CD4-positive, CD25-positive, alpha-beta regulatory T cell (primary cell): Measurements from ENCODE around the gene GPC5. TPM values are rescaled to one million over a fixed set of nuclear protein-coding genes. Genes with fewer than 3 reads are reported as not detected.

ENCODE experiments used
- ATAC-seq, 2 donors: fragments of 150-1000 bp; cut with Tn5 transposase; one replicate each; pipeline ENCODE4 v1.10.0; 2021; ENCODE audit warnings: low read depth in 2 of 2, moderate number of reproducible peaks in 2 of 2, moderate library complexity in 1 of 2
- DNase-seq, 3 donors: peaks; one replicate each; pipeline versions ENCODE4 v3.0.0 to v3.0.0-alpha.2; 2012 to 2022; ENCODE audit warnings: mixed read lengths in 1 of 3
- H3K27ac ChIP-seq: one replicate; pipeline ENCODE4 v1.7.0; 2013; ENCODE audit warnings: mild to moderate bottlenecking, low read length; ENCODE audit not compliant: insufficient read depth, poor library complexity, severe bottlenecking
- H3K27me3 ChIP-seq: one replicate; pipeline ENCODE4 v1.7.0; 2013; ENCODE audit warnings: low read length; ENCODE audit not compliant: control insufficient read depth, insufficient read depth
- H3K36me3 ChIP-seq: one replicate; pipeline ENCODE4 v1.7.0; 2013; ENCODE audit warnings: mild to moderate bottlenecking, low read length, moderate library complexity; ENCODE audit not compliant: control insufficient read depth, insufficient read depth
- H3K4me1 ChIP-seq: 2 replicates; pipeline ENCODE4 v1.7.0; 2013; ENCODE audit warnings: mild to moderate bottlenecking, low read length; ENCODE audit not compliant: insufficient read depth, control insufficient read depth, poor library complexity, severe bottlenecking
- H3K4me3 ChIP-seq: one replicate; pipeline ENCODE4 v1.7.0; 2013; ENCODE audit warnings: low read depth, mild to moderate bottlenecking, low read length, moderate library complexity
- H3K9me3 ChIP-seq, 2 experiments: 1 replicate in 1 of 2; 2 replicates in 1 of 2; pipeline ENCODE4 v1.7.0; 2013; ENCODE audit warnings: low read length in 2 of 2, mild to moderate bottlenecking in 1 of 2, moderate library complexity in 1 of 2; ENCODE audit not compliant: control insufficient read depth in 2 of 2
- H3K27ac Mint-ChIP-seq, 3 donors: one replicate each; pipeline ENCODE4 v1.8.0; 2020 to 2022; ENCODE audit warnings: mild to moderate bottlenecking in 3 of 3, mixed read lengths in 3 of 3, moderate library complexity in 2 of 3
- H3K27me3 Mint-ChIP-seq: one replicate; pipeline ENCODE4 v1.8.0; 2022; ENCODE audit warnings: mild to moderate bottlenecking, mixed read lengths
- H3K36me3 Mint-ChIP-seq: one replicate; pipeline ENCODE4 v1.8.0; 2020; ENCODE audit warnings: mixed read lengths
- H3K4me1 Mint-ChIP-seq, 4 donors: one replicate each; pipeline ENCODE4 v1.8.0; 2020 to 2022; ENCODE audit warnings: mixed read lengths in 4 of 4, mild to moderate bottlenecking in 1 of 4
- H3K4me3 Mint-ChIP-seq, 4 donors: one replicate each; pipeline ENCODE4 v1.8.0; 2020 to 2022; ENCODE audit warnings: mild to moderate bottlenecking in 4 of 4, mixed read lengths in 4 of 4, moderate library complexity in 3 of 4
- H3K9me3 Mint-ChIP-seq, 7 donors: one replicate each; pipeline ENCODE4 v1.8.0; 2020 to 2022; ENCODE audit warnings: mixed read lengths in 7 of 7, mild to moderate bottlenecking in 3 of 7, moderate library complexity in 2 of 7
- polyA plus RNA-seq, 4 donors: library from polyadenylated mRNA; unstranded; fragments of 300-500 nt; fragmentation: Illumina TruSeq; gene quantifications; one replicate each; pipeline ENCODE4 v1.2.3, GENCODE V29; 2021
- total RNA-seq: library from RNA; stranded (reverse); gene quantifications from one replicate; pipeline ENCODE4 v1.2.3, GENCODE V29; 2022

GPC5 gene
- total and polyA plus RNA-seq, 5 donors from 2014 or later, result 0.29 to 0.81 (median 0.59) TPM; not detected in 2

DNA sequence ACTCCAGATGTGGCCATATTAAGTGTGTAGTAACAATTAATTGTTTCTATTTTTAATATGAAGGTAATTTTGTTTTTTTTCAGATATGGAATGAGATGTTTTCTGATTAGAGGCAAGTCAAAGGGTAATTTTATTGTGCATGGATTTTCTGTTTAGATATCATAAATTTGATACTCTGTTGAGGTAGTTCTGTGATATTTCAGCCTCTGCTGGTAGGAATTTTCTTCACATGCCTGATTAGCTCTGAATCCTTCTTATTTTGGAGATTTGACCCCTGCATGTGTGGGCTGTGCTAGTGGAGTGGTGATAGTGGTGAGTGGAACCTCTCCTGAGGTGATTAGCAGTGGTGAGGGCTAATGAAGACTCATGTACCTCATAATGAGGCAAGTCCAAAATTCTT, 301.4 kb downstream of the GPC5 start:
- ATAC-seq, result no peak
- no peak overlapping the region for H3K4me3 Mint-ChIP-seq
- Histone ChIP-seq H3K27me3 (no peaks in the 10 kb centered on the region), H3K36me3 (no peaks in the 10 kb centered on the region), H3K9me3 (no peaks in the 10 kb centered on the region), H3K4me3 (no peak overlapping the region), H3K27ac (no peak overlapping the region), H3K4me1 (no peaks in the 10 kb centered on the region)
- H3K36me3 Mint-ChIP-seq, result no peaks in the 10 kb centered on the region
- no peaks in the 10 kb centered on the region for H3K4me1 Mint-ChIP-seq
- no peak for DNase-seq
- H3K9me3 Mint-ChIP-seq, result peaks cover 0 to 4% (median 1%) of the 10 kb centered on the region in 7 donors
- H3K27me3 Mint-ChIP-seq, result no peaks in the 10 kb centered on the region
- no peak overlapping the region for H3K27ac Mint-ChIP-seq

DNA sequence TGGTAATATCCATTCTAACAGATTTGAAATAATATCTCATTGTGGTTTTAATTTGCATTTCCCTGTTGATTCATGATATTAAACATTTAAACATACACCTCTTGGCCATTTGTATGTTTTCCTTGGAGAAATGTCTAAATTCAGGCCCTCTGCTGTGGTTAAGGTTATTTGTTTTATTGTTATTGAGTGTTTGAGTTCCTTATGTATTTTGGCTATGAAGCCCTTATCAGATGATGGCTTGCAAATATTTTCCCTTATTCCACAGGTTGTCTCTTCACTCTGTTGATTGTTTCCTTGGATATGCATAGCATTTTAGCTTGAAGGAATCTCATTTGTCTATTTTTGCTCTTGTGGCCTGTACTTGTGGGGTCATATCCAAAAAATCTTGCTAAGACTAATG, 303.6 kb downstream of the GPC5 start:
- H3K4me1 Mint-ChIP-seq, result no peaks in the 10 kb centered on the region

DNA sequence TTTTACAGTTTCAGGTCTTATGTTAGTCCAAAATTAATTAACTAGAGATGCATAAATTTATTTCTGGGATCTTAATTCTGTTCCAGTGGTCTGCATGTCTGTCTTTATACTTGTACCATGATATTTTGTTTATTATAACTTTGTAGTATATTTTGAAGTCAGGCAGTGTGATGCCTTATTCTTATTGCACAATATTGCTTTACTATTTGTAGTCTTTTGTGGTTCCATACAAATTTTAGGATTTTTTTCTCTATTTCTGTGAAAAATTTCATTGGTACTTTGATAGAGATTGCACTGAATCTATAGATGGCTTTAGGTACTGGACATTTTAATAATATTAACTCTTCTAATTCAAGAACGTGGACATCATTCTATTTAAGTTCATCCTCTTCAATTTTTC, 304.0 kb downstream of the GPC5 start:
- H3K4me1 Mint-ChIP-seq, result no peaks in the 10 kb centered on the region
- H3K4me1 ChIP-seq, result no peaks in the 10 kb centered on the region
- peaks cover 0 to 6% (median 2%) of the 10 kb centered on the region in 7 donors for H3K9me3 Mint-ChIP-seq
- no peak overlapping the region for H3K4me3 ChIP-seq
- ATAC-seq (no peak), DNase-seq (no peak)
- H3K36me3 ChIP-seq, result no peaks in the 10 kb centered on the region
- H3K36me3 Mint-ChIP-seq, result no peaks in the 10 kb centered on the region
- H3K27me3 ChIP-seq, result no peaks in the 10 kb centered on the region
- H3K4me3 Mint-ChIP-seq, result no peak overlapping the region
- H3K27ac Mint-ChIP-seq, result no peak overlapping the region
- H3K9me3 ChIP-seq, result no peaks in the 10 kb centered on the region
- no peaks in the 10 kb centered on the region for H3K27me3 Mint-ChIP-seq
- H3K27ac ChIP-seq, result no peak overlapping the region

More for the DNA sequence above, 303.6 kb downstream of the GPC5 start:
- H3K36me3 Mint-ChIP-seq, result no peaks in the 10 kb centered on the region
- no peaks in the 10 kb centered on the region for H3K27me3 Mint-ChIP-seq
- DNase-seq (no peak), ATAC-seq (no peak)
- no peaks in the 10 kb centered on the region for H3K4me1 ChIP-seq
- H3K27me3 ChIP-seq, result no peaks in the 10 kb centered on the region
- no peak overlapping the region for H3K4me3 ChIP-seq
- H3K27ac ChIP-seq, result no peak overlapping the region
- no peak overlapping the region for H3K27ac Mint-ChIP-seq
- H3K4me3 Mint-ChIP-seq, result no peak overlapping the region
- no peaks in the 10 kb centered on the region for H3K36me3 ChIP-seq
- peaks cover 0 to 6% (median 2%) of the 10 kb centered on the region in 7 donors for H3K9me3 Mint-ChIP-seq
- H3K9me3 ChIP-seq, result no peaks in the 10 kb centered on the region

DNA sequence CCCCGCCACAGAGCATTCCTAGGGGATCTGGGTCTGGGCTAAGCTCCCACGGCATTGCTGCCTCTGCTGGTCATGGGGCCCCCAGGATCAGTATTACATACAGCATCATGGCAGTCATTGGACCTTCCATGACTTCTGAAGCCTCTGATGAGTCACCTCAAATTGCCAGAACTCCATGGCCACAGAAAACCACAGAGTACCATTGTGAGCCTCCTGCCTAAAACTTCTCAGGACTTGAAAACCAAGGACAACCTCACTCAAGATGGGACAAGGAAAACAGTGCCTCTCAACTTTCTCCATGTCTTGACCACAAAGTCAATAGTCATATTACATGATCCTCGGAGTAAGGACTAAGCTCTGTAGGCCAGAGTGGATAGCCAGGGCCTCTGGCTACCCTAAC, 306.0 kb downstream of the GPC5 start:
- H3K27me3 ChIP-seq, result no peaks in the 10 kb centered on the region
- no peak overlapping the region for H3K4me3 Mint-ChIP-seq

DNA sequence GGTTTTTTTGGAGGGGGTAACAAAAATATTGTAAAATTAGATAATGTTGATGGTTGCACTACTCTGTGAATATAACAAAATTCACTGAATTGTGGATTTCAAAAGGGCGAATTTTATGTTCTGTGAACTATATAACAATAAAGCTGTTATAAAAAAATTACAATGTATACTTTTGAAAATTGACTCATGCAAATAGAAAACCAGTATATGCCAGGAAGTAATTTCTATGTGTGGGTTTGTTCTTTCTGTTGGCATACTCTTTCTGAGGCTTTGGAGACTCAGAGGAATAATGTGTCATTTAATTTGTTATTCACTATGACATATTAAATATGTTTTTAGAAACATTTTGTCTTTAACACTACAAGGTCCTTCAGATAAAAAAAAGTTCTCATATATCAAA, 310.1 kb downstream of the GPC5 start:
- no peaks in the 10 kb centered on the region for H3K4me1 ChIP-seq
- H3K27me3 ChIP-seq, result no peaks in the 10 kb centered on the region
- H3K27ac ChIP-seq, result no peak overlapping the region
- Mint-ChIP-seq H3K4me3 (no peak overlapping the region), H3K27ac (no peak overlapping the region), H3K27me3 (no peaks in the 10 kb centered on the region), H3K36me3 (no peaks in the 10 kb centered on the region), H3K9me3 (peaks cover 0 to 4% (median 2%) of the 10 kb centered on the region in 7 donors), H3K4me1 (no peaks in the 10 kb centered on the region)
- no peaks in the 10 kb centered on the region for H3K36me3 ChIP-seq
- no peaks in the 10 kb centered on the region for H3K9me3 ChIP-seq
- no peak overlapping the region for H3K4me3 ChIP-seq
- no peak for ATAC-seq
- no peak for DNase-seq

More for the DNA sequence above, 306.0 kb downstream of the GPC5 start:
- Mint-ChIP-seq H3K27ac (no peak overlapping the region), H3K4me1 (no peaks in the 10 kb centered on the region), H3K27me3 (no peaks in the 10 kb centered on the region), H3K9me3 (peaks cover 0 to 6% (median 2%) of the 10 kb centered on the region in 7 donors), H3K36me3 (no peaks in the 10 kb centered on the region)
- no peaks in the 10 kb centered on the region for H3K4me1 ChIP-seq
- no peak for ATAC-seq
- no peak overlapping the region for H3K4me3 ChIP-seq
- no peaks in the 10 kb centered on the region for H3K36me3 ChIP-seq
- H3K27ac ChIP-seq, result no peak overlapping the region
- H3K9me3 ChIP-seq, result no peaks in the 10 kb centered on the region
- no peak for DNase-seq

DNA sequence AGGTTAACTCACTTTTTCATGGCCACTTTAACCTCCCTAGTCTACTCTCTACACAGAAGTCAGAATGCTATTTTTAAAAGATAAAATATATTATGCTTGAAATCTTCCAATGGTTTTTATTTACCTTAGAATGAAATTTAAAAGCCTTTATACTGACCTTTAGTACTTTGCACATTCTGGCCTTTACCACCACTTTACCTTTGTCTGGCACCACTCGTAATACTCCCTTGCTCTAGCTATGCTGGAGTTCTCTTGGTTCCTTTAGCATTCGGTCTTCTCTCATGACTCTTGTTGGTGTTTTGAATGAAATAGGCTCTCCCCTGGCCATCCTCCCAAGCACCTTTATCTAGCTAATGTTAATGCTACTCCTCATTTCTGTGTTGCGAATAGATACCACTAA, 310.8 kb downstream of the GPC5 start:
- H3K4me3 Mint-ChIP-seq, result no peak overlapping the region
- H3K36me3 ChIP-seq, result no peaks in the 10 kb centered on the region
- H3K4me1 Mint-ChIP-seq, result no peaks in the 10 kb centered on the region
- H3K9me3 ChIP-seq, result no peaks in the 10 kb centered on the region
- H3K36me3 Mint-ChIP-seq, result no peaks in the 10 kb centered on the region
- ATAC-seq (no peak), DNase-seq (no peak)
- no peaks in the 10 kb centered on the region for H3K27me3 Mint-ChIP-seq
- no peaks in the 10 kb centered on the region for H3K27me3 ChIP-seq
- H3K4me1 ChIP-seq, result no peaks in the 10 kb centered on the region
- peaks cover 0 to 4% (median 2%) of the 10 kb centered on the region in 7 donors for H3K9me3 Mint-ChIP-seq
- H3K27ac ChIP-seq, result no peak overlapping the region
- no peak overlapping the region for H3K27ac Mint-ChIP-seq
- no peak overlapping the region for H3K4me3 ChIP-seq

DNA sequence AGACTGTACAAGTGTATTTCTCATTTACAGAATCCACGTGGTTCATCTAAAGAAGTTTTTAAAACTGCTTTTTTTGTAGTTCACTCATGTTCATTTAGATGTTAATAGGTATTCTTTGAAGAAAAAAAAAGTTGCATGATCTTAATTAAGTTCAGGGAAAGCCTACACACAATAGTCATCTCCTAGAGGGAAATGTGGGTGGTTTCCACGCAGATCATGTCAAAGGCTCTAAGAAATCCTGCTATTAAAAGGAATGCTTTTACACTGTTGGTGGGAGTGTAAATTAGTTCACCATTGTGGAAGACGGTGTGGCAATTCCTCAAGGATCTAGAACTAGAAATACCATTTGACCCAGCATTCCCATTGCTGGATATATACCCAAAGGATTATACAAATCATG, 312.3 kb downstream of the GPC5 start:
- Mint-ChIP-seq H3K27ac (no peak overlapping the region), H3K4me3 (no peak overlapping the region), H3K27me3 (no peaks in the 10 kb centered on the region), H3K4me1 (no peaks in the 10 kb centered on the region), H3K36me3 (no peaks in the 10 kb centered on the region), H3K9me3 (peaks cover 0 to 5% (median 0%) of the 10 kb centered on the region in 7 donors)
- ATAC-seq (no peak), DNase-seq (no peak)
- Histone ChIP-seq H3K27me3 (no peaks in the 10 kb centered on the region), H3K36me3 (no peaks in the 10 kb centered on the region), H3K27ac (no peak overlapping the region), H3K9me3 (no peaks in the 10 kb centered on the region), H3K4me1 (no peaks in the 10 kb centered on the region), H3K4me3 (no peak overlapping the region)

DNA sequence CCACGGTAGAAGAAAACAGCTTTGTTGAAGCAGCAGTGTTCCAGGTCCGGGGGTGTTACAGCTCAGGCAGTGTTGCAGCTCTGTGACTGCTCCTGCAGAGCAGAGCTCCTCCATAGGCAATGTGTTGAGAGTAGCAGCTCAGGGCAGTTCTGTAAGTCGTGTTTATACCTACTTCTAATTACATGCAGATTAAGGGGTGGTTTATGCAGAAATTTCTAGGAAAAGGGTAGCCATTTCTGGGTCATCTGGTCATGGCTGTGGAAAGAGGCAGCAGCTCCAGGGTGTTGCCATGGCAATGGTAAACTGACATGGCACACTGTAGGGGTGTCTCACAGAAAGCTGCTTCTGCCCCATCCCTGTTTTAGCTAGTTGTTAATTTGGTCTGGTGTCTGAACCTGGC, 316.4 kb downstream of the GPC5 start:
- no peak overlapping the region for H3K4me3 Mint-ChIP-seq
- Histone ChIP-seq H3K9me3 (no peaks in the 10 kb centered on the region), H3K4me1 (no peaks in the 10 kb centered on the region), H3K4me3 (no peak overlapping the region), H3K36me3 (no peaks in the 10 kb centered on the region), H3K27ac (no peak overlapping the region), H3K27me3 (no peaks in the 10 kb centered on the region)
- peaks cover 0 to 3% (median 0%) of the 10 kb centered on the region in 7 donors for H3K9me3 Mint-ChIP-seq
- H3K4me1 Mint-ChIP-seq, result no peaks in the 10 kb centered on the region
- no peaks in the 10 kb centered on the region for H3K36me3 Mint-ChIP-seq
- no peak for ATAC-seq
- DNase-seq, result no peak
- H3K27ac Mint-ChIP-seq, result no peak overlapping the region
- H3K27me3 Mint-ChIP-seq, result no peaks in the 10 kb centered on the region
